CD4-positive, alpha-beta T cell treated with Interferon alpha-2 for 1 hour (primary cell): ENCODE measurements around the gene USP28.

ENCODE experiments used
- DNase-seq, 2 donors: peaks; one replicate each; pipeline ENCODE4 v3.0.0-alpha.2; 2020 to 2022

Gene USP28

GRCh38 chr11:113876798-113877669 is 1.7 kb upstream of the USP28 start:
- no peak for DNase-seq

GRCh38 chr11:113876074-113876797 is 864 bp upstream of the USP28 start:
- no peak for DNase-seq

- DNase-seq: peak in 1 of 2 donors; percentile 5
Observed at GRCh38 chr11:113874581-113875233, 665 bp downstream of the USP28 start.

- no peak for DNase-seq
Observed at GRCh38 chr11:113874096-113874495, 1.3 kb downstream of the USP28 start.

- DNase-seq: no peak
Observed at GRCh38 chr11:113873236-113873626, 2.1 kb downstream of the USP28 start.

- no peak for DNase-seq
Observed at GRCh38 chr11:113871336-113871735, 4.0 kb downstream of the USP28 start.

- no peak for DNase-seq
Observed at GRCh38 chr11:113867843-113868503, 7.4 kb downstream of the USP28 start.

- no peak for DNase-seq
Observed at GRCh38 chr11:113865873-113866272, 9.5 kb downstream of the USP28 start.

- DNase-seq: no peak
Observed at GRCh38 chr11:113864410-113864809, 11.0 kb downstream of the USP28 start.

GRCh38 chr11:113862435-113862834 is 12.9 kb downstream of the USP28 start:
- no peak for DNase-seq

GRCh38 chr11:113859665-113860064 is 15.7 kb downstream of the USP28 start:
- peak in 1 of 2 donors; percentile 32 for DNase-seq

GRCh38 chr11:113856966-113857759 is 18.2 kb downstream of the USP28 start:
- DNase-seq: no peak

- DNase-seq: no peak
Observed at GRCh38 chr11:113855803-113856202, 19.6 kb downstream of the USP28 start.

- DNase-seq: no peak
Observed at GRCh38 chr11:113850188-113850587, 25.2 kb downstream of the USP28 start.

GRCh38 chr11:113849713-113850112 is 25.7 kb downstream of the USP28 start:
- no peak for DNase-seq

- DNase-seq: no peak
Observed at GRCh38 chr11:113847580-113847979, 27.8 kb downstream of the USP28 start.

- DNase-seq: no peak
Observed at GRCh38 chr11:113847111-113847510, 28.3 kb downstream of the USP28 start.

GRCh38 chr11:113841691-113842090 is 33.7 kb downstream of the USP28 start:
- no peak for DNase-seq

- peak in 1 of 2 donors; percentile 8 for DNase-seq
Observed at GRCh38 chr11:113840932-113841664, 34.3 kb downstream of the USP28 start.

- DNase-seq: peak in 1 of 2 donors; percentile 66
Observed at GRCh38 chr11:113839842-113840241, 35.5 kb downstream of the USP28 start.

GRCh38 chr11:113838005-113838404 is 37.4 kb downstream of the USP28 start:
- DNase-seq: no peak
